Heart right ventricle (tissue), 16 donors: ENCODE results near the gene PPP1R18. TPM values are rescaled to one million over a fixed set of nuclear protein-coding genes. Genes with fewer than 3 reads are reported as not detected.

Experiments
- ATAC-seq, 8 donors: fragments of 200-7000 bp; cut with Tn5 transposase; one replicate each; pipeline ENCODE4 v1.9.1; 2020; ENCODE audit warnings: mild to moderate bottlenecking in 8 of 8, moderate library complexity in 8 of 8, moderate number of reproducible peaks in 1 of 8
- DNase-seq, 2 donors: peaks; one replicate each; pipeline ENCODE4 v3.0.0-alpha.2; 2020
- H3K27ac ChIP-seq, 10 donors: fragments of 200-600 bp; sonication (generic) in 2 of 10; one replicate each; pipeline versions ENCODE4 v1.5.0 to v1.8.0; 2020 to 2022; ENCODE audit warnings: mild to moderate bottlenecking in 3 of 10
- H3K27me3 ChIP-seq, 7 donors: fragments of 200-600 bp; one replicate each; pipeline ENCODE4 v1.8.0; 2021 to 2022; ENCODE audit warnings: mild to moderate bottlenecking in 2 of 7
- H3K36me3 ChIP-seq, 9 donors: fragments of 200-600 bp; sonication (generic) in 1 of 9; one replicate each; pipeline versions ENCODE4 v1.5.0 to v1.8.0; 2020 to 2022; ENCODE audit warnings: mild to moderate bottlenecking in 2 of 9
- H3K4me1 ChIP-seq, 9 donors: fragments of 200-600 bp; sonication (generic) in 1 of 9; one replicate each; pipeline versions ENCODE4 v1.5.0 to v1.8.0; 2020 to 2022; ENCODE audit warnings: mild to moderate bottlenecking in 4 of 9
- H3K4me3 ChIP-seq, 10 donors: fragments of 200-600 bp; sonication (generic) in 2 of 10; one replicate each; pipeline versions ENCODE4 v1.5.0 to v1.8.0; 2020 to 2022; ENCODE audit warnings: mild to moderate bottlenecking in 7 of 10, moderate library complexity in 2 of 10
- H3K9me3 ChIP-seq, 11 donors: fragments of 200-600 bp in 10 of 11; sonication (generic) in 2 of 11; one replicate each; pipeline versions ENCODE4 v1.5.0 to v1.8.0; 2013 to 2022; ENCODE audit warnings: mild to moderate bottlenecking in 2 of 11, control low read depth in 1 of 11, moderate library complexity in 1 of 11
- WGBS, 2 donors: extraction: QIAGEN DNeasy Blood & Tissue Kit; methylation state at CpG; one replicate each; pipeline ENCODE4 v1.1.7; 2013; ENCODE audit warnings: inconsistent platforms in 1 of 2; 5-methylcytosine and 5-hydroxymethylcytosine counted together
- intact Hi-C, 10 donors: fragments of 100-400 bp; cut with DNase I; formaldehyde crosslinking; loops; one replicate each; pipeline versions ENCODE4 v1.11.1 to v1.14.2; 2022
- polyA plus RNA-seq, 2 donors: library from polyadenylated mRNA; stranded (reverse); fragments of 200-250 nt; gene quantifications; one replicate each; pipeline ENCODE4 v1.2.3, GENCODE V29; 2013
- total RNA-seq, 10 donors: library from RNA; stranded (reverse); fragmentation: NEBNext Ultra II Directional in 3 of 10; extraction: Animal tissue kit (Norgen Biotek cat#: 25700) in 3 of 10; gene quantifications; one replicate each; pipeline versions ENCODE4 v1.2.1 to v1.2.4, GENCODE V29; 2021 to 2023
- TF ChIP-seq, protein P1 (sequence below), 9 donors: fragments of 200-600 bp; sonication (generic) in 2 of 9; IDR thresholded peaks; one replicate each; pipeline versions ENCODE4 v1.5.0 to v1.8.0; 2021 to 2022; ENCODE audit warnings: antibody characterized with exemption in 9 of 9, mild to moderate bottlenecking in 5 of 9, moderate library complexity in 1 of 9
- donor health status: Arrhythmogenic right ventricular cardiomyopathy.
- donor health status: ischemic (EF 13 %, LVEDD 7.1; RV severe dilation, severe dysfunction).
- donor health status: healthy with polysubstance abuse.
- donor health status: DM: no; HTN: yes; CAD: no.
- donor health status: DM: no; HTN: no; CAD: no.
- donor health status: ischemic (EF 25% LVEDD 6.9; RV normal size, moderate dysfunction).
- donor health status: ischemic (EF 25% LVEDD 5.7; RV mildly dilated, moderate dysfunction).
- donor health status: healthy.
- donor health status: DM: yes; HTN: yes; CAD: no.
- donor health status: Ischemic cardiomyopathy.
- donor health status: ischemic (EF 35%, LVEDD 5.7; RV mildly dilated, moderate dysfunction).
- donor health status: nonischemic (EF 11% LVEDD 7.7; RV severe dilation, severe dysfunction).
- donor health status: DM: yes; HTN: yes; CAD: no.
- donor health status: PGD.
- donor health status: ischemic (EF 29% LVEDD 5.4; RV normal size, mild dysfunction).
- donor health status: nonischemic (EF 23%, LVEDD 6.1; RV moderate dilation, normal function).

The PPP1R18 gene
- total and polyA plus RNA-seq, 12 donors, result 8.2 to 47.7 (median 17.2) TPM

DNA sequence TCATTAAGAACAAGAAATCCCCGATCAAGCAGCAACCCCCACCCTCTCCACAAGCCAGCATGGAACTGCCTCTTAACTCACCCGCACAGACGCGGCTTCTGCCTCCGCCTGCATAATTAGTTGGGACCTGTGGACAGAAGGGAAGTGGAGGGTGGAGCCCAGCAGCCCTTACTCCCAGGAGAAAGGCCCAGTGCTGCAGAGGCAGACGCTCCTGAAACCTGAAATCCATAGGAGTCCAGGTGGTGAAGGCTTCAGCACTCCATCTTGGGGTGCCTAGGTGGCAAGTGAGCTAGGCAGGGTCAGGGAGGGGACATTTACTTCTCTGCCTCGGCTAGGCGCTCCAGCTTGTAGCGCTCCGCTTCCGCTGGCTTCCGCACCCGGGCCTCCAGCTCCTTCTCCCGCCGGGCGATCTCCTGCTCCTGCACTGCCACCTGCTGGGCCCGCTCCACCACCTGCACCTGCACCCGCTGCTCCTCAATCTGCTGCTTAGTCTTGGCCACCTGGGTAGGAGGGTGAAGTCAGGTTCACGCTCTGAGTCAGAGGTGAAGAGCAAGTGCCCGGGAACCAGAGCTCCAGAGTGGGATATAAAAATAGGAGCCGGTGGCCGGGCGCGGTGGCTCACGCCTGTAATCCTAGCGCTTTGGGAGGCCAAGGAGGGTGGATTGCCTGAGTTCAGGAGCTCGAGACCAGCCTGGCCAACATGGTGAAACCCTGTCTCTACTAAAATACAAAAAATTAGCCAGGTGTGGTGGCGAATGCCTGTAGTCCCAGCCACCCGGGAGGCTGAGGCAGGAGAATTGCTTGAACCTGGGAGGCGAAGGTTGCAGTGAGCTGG lies 44.4 kb upstream of the PPP1R18 start:
- TF ChIP-seq, protein P1, sequence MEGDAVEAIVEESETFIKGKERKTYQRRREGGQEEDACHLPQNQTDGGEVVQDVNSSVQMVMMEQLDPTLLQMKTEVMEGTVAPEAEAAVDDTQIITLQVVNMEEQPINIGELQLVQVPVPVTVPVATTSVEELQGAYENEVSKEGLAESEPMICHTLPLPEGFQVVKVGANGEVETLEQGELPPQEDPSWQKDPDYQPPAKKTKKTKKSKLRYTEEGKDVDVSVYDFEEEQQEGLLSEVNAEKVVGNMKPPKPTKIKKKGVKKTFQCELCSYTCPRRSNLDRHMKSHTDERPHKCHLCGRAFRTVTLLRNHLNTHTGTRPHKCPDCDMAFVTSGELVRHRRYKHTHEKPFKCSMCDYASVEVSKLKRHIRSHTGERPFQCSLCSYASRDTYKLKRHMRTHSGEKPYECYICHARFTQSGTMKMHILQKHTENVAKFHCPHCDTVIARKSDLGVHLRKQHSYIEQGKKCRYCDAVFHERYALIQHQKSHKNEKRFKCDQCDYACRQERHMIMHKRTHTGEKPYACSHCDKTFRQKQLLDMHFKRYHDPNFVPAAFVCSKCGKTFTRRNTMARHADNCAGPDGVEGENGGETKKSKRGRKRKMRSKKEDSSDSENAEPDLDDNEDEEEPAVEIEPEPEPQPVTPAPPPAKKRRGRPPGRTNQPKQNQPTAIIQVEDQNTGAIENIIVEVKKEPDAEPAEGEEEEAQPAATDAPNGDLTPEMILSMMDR (IDR thresholded peaks at IDR 0.05), result peak; percentile 41 to 72 (median 63)
- Histone ChIP-seq H3K9me3 (no peaks in the 10 kb centered on the region), H3K4me3 (no peak overlapping the region), H3K4me1 (peaks cover 6 to 27% (median 16%) of the 10 kb centered on the region in 9 donors), H3K27me3 (no peaks in the 10 kb centered on the region), H3K36me3 (peaks cover 0 to 100% (median 60%) of the 10 kb centered on the region in 9 donors), H3K27ac (peak overlapping the region in 5 of 10 donors; percentile 7 to 64 (median 10))
- peak; percentile 70 to 71 for DNase-seq
- ATAC-seq, result peak; percentile 56 to 83 (median 81)
- WGBS, 2 donors, result 41 to 44% methylated on average over 30 of the region's 30 CpGs
- intact Hi-C loops, result loop anchor here in 2 of 10 donors (10.0 kb wide), 2 partner anchors 94 to 154 kb away; partner anchors contain the start of gene DDR1 (in 1 of the 2)

DNA sequence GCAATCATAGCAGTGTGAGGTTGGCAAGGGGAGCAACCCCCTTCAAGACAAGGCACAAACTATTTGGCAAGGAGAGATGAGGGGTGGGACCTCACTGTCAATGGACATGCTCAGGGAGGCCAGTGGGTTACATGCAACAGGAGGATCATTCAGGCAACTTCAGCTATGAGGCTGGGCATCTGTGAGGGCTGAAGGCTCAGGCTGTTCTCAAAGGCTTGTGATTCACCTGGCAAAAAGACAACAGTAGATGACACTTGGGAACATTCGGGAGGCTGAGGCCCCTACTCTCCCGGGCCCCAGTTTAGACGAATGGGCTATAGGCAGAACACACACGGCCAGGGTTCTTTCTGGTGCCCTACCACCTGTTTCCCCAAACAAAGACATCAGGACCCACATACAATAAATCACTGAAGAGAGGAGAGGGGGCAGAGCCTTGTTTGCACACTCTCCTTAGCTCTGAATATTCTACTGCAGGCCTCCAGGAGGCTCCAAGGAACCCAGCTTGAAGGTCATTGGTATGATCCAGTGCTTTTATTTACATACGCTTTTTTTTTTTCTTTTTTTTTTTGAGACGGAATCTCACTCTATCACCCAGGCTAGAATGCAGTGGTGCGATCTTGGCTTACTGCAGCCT lies 41.6 kb upstream of the PPP1R18 start:
- ATAC-seq (no peak), DNase-seq (no peak)
- 64 to 70% methylated on average over 7 of the region's 7 CpGs for WGBS, 2 donors
- H3K27ac ChIP-seq, result peak overlapping the region in 1 of 10 donors; percentile 34
- peaks cover 6 to 50% (median 37%) of the 10 kb centered on the region in 9 donors for H3K4me1 ChIP-seq
- TF ChIP-seq, protein P1 (IDR thresholded peaks at IDR 0.05), result no peak
- H3K27me3 ChIP-seq, result no peaks in the 10 kb centered on the region
- peaks cover 0 to 100% (median 57%) of the 10 kb centered on the region in 9 donors for H3K36me3 ChIP-seq
- no peak overlapping the region for H3K4me3 ChIP-seq
- intact Hi-C loops, result loop anchor here in 5 of 10 donors (5.0 to 10.0 kb wide), 4 partner anchors 147 to 246 kb away; partner anchors contain the start of genes GNL1 (in 2 of the 5), PRR3 (in 2 of the 5) and HLA-E (in 1 of the 5)
- no peaks in the 10 kb centered on the region for H3K9me3 ChIP-seq

DNA sequence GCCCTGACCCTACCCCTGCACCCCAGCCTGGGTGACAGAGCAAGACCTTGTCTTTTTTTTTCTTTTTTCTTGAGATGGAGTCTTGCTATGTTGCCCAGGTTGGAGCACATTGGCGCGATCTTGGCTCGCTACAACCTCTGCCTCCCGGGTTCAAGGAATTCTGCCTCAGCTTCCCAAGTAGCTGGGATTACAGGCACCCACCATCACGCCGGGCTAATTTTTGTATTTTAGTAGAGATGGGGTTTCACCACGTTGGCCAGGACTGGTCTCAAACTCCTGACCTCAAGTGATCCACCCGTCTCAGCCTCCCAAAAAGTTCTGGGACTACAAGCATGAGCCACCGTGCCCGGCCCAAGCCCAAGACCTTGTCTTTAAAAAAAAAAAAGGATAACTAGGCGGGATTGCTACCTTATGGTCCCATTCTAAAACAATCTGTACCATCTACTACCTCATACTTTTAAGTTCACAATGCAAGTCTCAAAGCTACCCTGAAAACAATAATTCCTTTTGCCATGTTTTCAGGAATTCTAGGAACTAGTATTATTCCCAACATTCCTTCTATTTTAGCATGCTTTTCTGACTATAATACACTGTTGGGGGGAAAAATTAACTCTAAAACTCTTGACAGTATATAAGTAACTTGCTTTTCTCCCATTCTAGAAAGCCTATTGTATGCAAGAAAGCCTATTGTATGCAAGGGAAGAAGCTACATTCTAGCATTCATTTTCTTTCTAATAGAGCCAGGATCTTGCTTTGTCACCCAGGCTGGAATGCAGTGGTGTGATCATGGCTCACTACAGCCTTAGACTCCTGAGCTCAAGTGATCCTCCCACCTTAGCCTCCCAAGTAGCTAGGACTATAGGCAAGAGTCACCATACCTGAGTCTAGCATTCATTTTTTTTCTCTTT lies 40.3 kb upstream of the PPP1R18 start:
- WGBS, 2 donors, result 88 to 90% methylated on average over 11 of the region's 11 CpGs
- no peak for DNase-seq
- intact Hi-C loops, result loop anchor here in 5 of 10 donors (5.0 to 10.0 kb wide), 4 partner anchors 148 to 244 kb away; partner anchors contain the start of genes GNL1 (in 2 of the 5), PRR3 (in 2 of the 5) and HLA-E (in 1 of the 5)
- no peaks in the 10 kb centered on the region for H3K9me3 ChIP-seq
- H3K4me1 ChIP-seq, result peaks cover 9 to 62% (median 50%) of the 10 kb centered on the region in 9 donors
- H3K27ac ChIP-seq, result peak overlapping the region in 3 of 10 donors; percentile 5 to 47 (median 10)
- H3K4me3 ChIP-seq, result no peak overlapping the region
- H3K36me3 ChIP-seq, result peaks cover 0 to 99% (median 61%) of the 10 kb centered on the region in 9 donors
- no peak for ATAC-seq
- TF ChIP-seq, protein P1 (IDR thresholded peaks at IDR 0.05), result no peak
- no peaks in the 10 kb centered on the region for H3K27me3 ChIP-seq
